PFSK-1 (cell line): ENCODE measurements around the gene SCN2A.

Experiments used
- POLR2AphosphoS5 ChIP-seq: IDR thresholded peaks from 2 replicates; pipeline ENCODE4 v1.6.1; 2012; ENCODE audit warnings: low read depth, mild to moderate bottlenecking, control low read depth, low read length, moderate library complexity
- TAF1 ChIP-seq: IDR thresholded peaks from 2 replicates; pipeline ENCODE4 v1.6.1; 2012; ENCODE audit warnings: low read length, control low read depth, borderline replicate concordance; ENCODE audit not compliant: insufficient read depth

DNA sequence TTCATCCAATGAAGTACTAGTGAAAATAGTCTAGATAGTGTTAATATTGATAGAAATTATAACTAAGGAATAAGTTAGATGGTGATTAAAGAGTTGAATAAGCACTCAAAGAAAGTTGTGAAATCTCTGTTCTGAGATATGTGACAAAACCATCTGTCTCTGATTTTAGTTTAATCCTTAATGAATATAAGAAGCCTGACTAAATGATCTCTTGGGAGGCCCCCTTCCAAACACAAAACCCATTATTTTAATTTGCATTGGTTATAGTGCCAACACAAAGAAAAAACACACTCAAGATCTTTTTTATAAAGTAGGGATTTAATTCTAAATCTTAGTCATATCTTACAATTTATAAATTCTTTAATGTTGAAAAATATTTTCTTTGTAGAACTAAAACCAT, 34.0 kb downstream of the SCN2A start:
- no peak for TF ChIP-seq POLR2AphosphoS5
- no peak for TF ChIP-seq TAF1
